Left renal pelvis (tissue), 4 donors: ENCODE measurements around the gene ALDH16A1. TPM values are rescaled to one million over a fixed set of nuclear protein-coding genes. Genes with fewer than 3 reads are reported as not detected.

Experiments
- DNase-seq, 4 donors: peaks; one replicate each; pipeline ENCODE4 v3.0.0-alpha.2; 2013; ENCODE audit warnings: low read depth in 4 of 4, low spot score in 3 of 4
- polyA plus RNA-seq, 4 donors: library from polyadenylated mRNA; unstranded; fragments of 120-200 nt; gene quantifications; one replicate each; pipeline ENCODE4 v1.2.1, GENCODE V29; 2013; ENCODE audit not compliant: insufficient read length in 4 of 4

The ALDH16A1 gene
- polyA plus RNA-seq, 4 donors = 12.2 to 32.1 (median 16.4) TPM

- peak; percentile 99 to 100 (median 100) for DNase-seq
These were observed 34.4 kb downstream of the ALDH16A1 start, which contains the start of gene RPL13A for GRCh38 chr19:49487277-49488045. Gene RPL13A, plus strand, starts transcription at chr19:49487608. Its CDS starts 22 bp downstream, at chr19:49487630.

DNA sequence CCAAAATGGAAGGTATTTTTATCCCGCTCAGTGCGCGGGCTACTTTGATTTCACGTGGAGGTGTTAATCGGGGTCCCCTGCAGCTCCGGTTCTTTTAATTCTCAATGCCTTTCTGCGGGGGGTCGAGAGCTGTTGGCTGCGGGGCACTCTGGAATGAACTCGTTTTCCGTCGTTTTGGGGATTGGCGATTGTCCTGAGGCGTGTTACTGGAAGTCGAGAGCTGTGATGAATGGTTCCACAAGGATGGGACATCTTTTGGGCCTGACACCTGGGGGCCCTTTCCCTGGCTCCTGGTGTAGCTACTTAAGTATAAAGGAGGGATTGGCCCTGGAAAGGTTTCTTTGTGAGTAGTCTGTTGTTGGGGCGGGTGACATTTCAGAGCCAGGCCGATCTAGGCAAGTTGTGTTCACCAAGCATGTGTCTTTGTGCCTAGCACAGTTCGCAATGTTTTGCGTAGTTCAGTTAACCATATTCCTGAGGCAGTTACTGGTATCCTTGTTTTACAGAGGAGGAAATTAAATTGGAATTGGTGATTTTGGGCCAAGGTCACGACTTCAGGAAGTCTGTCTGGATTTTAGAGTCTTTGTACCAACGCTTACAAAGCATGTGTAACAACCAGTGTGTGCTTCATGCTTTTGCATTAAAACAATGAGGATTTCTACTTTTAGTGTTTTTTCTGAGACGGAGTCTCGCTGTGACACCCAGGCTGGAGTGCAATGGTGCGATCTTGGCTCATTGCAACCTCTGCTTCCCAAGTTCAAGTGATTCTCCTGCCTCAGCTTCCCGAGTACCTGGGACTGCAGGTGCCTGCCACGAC is 35.2 kb downstream of the ALDH16A1 start:
- DNase-seq = no peak

DNA sequence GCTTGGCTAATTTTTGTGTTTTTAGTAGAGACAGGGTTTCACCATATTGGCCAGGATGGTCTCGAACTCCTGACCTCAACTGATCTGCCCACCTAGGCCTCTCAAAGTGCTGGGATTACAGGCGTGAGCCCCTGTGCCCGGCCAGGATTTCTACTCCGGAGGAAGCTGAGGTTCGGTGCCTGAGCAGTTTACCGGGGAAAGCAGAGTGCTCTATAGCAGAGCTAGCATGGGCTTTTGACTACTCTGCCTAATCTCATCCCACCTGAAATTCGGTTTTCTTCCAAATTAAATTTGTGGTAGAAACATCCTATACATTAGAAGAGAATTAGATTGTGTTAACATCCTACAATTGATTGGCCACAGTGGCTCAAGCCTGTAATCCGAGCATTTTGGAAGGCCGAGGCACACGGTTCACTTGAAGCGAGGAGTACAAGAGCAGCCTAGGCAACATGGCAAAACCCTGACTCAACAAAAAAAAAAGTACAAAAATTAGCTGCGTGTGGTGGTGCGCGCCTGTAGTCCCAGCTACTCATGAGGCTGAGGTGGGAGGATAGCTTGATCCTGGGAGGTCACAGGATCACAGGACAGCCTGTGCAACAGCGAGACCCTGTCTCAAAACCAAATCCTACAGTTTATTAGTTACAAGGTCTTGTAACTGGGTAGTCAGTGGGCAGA is 36.0 kb downstream of the ALDH16A1 start:
- no peak for DNase-seq

DNA sequence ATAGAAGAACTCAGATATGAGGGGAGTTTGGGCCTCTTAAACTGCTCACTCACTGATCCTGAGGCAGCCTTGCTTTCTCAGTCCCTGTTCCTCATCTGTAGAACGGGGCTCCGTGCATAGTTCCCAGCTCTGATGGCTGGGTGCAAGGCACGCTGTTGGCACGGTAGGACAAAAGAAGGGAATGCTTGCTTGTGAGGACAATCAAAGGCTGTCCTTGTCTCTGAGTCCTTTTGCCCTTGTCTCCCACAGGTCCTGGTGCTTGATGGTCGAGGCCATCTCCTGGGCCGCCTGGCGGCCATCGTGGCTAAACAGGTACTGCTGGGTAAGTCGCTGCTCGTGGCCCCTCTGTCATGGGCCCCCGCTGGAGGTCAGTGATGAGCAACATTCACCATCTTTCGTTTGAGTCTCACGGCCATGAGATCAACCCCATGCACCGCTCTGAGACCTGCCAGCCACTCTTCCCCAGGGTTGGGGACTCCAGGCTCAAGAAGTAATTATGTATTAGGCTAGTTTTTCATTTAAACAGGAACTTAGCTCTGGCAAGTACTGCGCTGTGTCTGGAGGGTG is 36.7 kb downstream of the ALDH16A1 start:
- no peak for DNase-seq

- no peak for DNase-seq
These were observed 37.4 kb downstream of the ALDH16A1 start for GRCh38 chr19:49490287-49491029.

GRCh38 chr19:49491030-49491803 is 38.2 kb downstream of the ALDH16A1 start:
- no peak for DNase-seq

- DNase-seq = no peak
These were observed 39.0 kb downstream of the ALDH16A1 start for GRCh38 chr19:49491804-49492572.

DNA sequence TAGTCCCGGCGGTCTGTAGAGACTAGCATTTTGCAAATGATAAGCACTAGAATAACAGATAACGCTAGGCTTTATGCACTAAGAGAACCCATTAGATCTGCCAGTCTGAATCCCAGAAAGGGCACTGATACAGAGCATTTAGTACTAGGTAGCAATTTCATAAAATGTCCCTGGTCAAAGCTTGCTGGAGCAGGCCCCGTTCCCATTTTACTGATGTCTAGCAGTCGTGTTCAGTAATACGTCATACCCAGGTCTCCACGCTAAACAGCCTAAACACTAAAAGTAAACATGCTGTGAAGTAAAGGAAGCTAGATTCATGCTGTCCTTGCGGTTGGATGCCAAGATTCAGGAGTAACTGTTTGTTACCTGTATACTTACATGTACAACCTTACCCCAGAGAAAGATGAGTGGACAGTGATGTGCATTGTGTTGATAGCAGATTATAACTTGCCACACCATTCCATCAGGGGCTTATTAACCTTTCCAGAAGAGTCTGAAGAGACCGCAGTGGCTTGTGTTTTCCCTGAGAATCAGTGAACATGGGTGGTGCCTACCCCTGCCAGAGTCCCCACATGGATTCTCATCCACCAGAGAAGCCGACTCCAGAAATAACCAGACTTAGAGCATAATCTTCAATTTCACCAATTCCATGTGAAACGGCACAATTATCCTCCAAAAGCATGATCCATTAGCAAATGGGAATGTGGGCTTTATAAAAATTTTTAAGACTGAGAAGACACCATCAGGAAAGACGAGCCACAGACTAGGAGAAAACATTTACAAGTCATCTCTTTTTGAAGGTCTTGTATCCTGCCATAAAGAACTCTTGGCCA is 39.8 kb downstream of the ALDH16A1 start:
- no peak for DNase-seq

DNA sequence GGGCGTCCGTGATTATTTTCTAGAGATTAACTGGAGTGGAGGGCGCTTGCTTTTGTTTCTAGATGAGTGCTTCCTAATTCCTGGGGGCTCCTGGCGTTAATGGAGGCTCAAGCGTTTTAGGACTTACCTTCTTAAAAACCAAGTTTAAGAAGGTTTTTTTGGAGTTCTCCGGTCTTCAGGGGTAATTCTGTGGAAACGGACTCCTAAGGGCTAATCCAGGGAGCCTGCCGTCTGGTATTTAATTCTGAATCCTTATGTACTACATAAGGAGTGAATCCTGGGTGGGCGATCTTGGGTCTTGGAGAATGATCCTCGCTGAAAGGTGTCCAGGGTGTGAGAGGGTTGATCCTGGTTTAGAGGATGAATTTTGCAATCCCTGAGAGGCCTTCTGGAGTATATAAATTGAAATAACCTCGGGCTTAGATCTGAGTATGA is 43.6 kb downstream of the ALDH16A1 start:
- no peak for DNase-seq

DNA sequence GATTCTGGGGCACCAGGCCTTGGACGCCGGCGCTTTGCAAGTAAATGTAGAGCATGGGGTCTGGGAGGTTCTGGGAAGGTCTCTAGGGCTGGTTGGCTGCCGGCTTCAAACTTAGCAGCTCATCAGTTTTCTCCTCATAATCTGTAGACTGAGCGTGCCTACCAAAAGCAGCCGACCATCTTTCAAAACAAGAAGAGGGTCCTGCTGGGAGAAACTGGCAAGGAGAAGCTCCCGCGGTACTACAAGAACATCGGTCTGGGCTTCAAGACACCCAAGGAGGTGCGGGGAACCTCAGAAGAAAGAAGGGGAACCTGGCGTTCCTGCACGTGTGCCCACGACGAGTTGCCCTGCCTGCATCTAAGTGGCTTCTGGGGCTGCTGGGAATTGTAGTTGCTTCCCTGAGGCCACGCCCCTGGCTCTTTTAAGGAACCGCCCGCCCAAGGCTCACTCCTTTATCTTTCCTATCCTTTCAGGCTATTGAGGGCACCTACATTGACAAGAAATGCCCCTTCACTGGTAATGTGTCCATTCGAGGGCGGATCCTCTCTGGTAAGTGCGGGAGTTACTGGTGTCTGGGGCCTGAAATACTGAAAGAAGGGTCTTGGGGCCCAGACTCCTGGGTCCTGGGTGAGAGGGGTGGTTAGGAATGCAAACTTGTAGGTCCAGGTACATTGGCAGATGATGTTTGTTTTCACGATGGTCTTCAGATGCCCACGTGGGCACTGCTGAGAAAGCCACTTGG is 44.2 kb downstream of the ALDH16A1 start:
- no peak for DNase-seq

DNA sequence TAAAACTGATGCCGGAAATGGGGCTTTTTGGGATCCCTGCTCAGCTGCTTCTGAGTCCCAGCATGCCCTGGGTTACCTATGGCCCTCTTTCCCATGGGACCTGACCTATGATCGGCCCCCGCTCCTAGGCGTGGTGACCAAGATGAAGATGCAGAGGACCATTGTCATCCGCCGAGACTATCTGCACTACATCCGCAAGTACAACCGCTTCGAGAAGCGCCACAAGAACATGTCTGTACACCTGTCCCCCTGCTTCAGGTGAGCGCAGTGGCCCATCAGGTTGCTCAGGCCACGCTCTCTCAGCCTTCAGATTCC is 44.7 kb downstream of the ALDH16A1 start:
- no peak for DNase-seq

GRCh38 chr19:49498475-49498874 is 45.5 kb downstream of the ALDH16A1 start:
- DNase-seq = no peak

GRCh38 chr19:49499030-49499670 is 46.1 kb downstream of the ALDH16A1 start:
- DNase-seq = no peak

GRCh38 chr19:49502866-49503581 is 50.0 kb downstream of the ALDH16A1 start:
- peak in 1 of 4 donors; percentile 58 for DNase-seq

- no peak for DNase-seq
These were observed 50.5 kb downstream of the ALDH16A1 start for GRCh38 chr19:49503582-49503962.

- no peak for DNase-seq
These were observed 53.6 kb downstream of the ALDH16A1 start for GRCh38 chr19:49506575-49507105.
